NCI-H146 treated with DMSO at 0.1 percent for 48 hours (cell line): Measurements from ENCODE around the gene SORBS2.
"Not testable (repeated sequence)": the region's sequence is repeated elsewhere in the genome, so short reads cannot be mapped to it uniquely, and the experiment has no call there.

Source experiments
- DNase-seq: peaks from one replicate; lab custom pipeline; 2025; ENCODE audit not compliant: unreplicated experiment; lab: John Stamatoyannopoulos, UW

SORBS2 gene

GRCh38 chr4:185716577-185717376 is 95.2 kb downstream of the SORBS2 start:
- no peak for DNase-seq

DNA sequence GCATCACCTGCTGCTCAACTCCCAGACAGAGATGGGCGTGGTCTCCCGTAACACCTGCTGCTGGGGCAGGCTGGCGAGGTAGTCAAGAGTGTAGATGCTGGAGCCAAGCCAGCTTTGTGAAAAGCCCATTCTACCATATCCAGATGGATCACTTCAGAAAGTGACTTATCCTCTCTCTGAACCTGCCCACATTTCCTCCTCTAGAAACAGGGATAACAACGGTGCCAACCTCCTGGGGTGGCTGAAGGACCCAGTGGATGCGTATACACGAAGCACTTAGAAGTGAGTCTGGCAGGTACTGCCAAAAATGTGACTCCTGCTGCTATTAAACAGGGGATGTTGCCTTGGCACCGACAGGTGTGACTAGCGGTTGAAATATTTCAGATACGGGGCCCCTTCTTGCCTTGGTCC is 95.8 kb downstream of the SORBS2 start:
- DNase-seq: no peak

- not testable (repeated sequence) for DNase-seq
Observed at GRCh38 chr4:185714524-185714923, 97.5 kb downstream of the SORBS2 start.

DNA sequence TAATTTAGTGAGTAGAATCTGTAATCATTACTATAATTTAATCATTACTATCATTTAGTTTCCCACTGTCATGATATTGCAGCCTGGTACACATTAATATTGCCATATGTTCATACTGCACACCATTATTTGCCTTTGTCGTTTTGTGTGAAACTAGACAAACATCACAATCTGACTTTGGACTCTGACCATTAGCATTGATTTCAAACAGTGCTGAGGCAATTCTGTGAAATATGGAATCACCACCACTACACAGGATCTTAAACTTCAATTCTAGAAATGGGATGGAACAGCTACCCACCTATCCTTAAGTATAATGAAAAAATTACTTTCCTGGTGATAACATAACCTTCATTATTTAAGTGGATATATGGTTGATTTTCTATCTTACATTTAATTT is 98.3 kb downstream of the SORBS2 start:
- no peak for DNase-seq

DNA sequence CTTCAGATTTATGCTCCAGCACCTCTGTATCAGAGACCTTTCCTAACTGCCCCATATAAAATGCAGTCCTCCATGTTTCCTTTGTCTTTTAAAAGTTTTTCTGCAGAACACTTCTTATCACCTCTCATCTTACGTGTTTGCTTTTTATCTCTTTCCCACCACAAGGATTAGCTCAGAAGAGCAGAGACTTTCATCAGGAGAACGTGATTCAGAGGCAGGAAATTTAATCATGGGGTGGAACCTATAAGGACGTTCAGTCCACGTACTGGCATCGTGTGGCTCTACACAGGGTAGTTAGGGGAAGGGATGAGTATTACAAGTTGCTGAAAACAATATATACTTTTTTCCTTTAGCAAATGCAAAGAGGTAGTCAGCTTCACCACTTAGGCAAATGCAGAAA is 98.7 kb downstream of the SORBS2 start:
- DNase-seq: no peak

- no peak for DNase-seq
Observed at GRCh38 chr4:185712350-185713024, 99.5 kb downstream of the SORBS2 start.

GRCh38 chr4:185711726-185712125 is 100.3 kb downstream of the SORBS2 start:
- DNase-seq: no peak

DNA sequence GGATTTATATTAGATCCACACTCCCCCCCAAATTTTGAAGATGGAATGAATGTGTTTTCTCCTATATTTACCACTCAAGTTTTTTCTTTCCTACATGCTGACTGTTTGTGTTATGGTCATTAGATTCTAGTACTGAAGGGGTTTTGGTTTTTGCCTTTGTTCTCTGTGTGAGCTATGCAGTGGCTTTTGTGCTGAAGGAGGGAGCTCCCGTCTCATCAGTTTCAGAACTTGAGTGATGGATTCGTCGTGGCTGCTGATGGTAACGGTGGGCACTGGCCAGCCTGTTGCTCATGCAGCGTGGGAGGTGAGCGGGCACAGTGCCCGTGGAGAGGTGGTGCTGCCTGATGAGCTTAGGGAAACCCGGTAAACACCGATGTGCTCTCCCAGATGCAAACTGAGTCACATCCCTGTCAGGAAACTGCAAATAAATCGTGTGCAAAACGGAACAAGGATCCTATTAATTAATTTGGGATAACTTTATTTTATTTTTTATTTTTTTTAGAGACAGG is 101.5 kb downstream of the SORBS2 start:
- DNase-seq: no peak

DNA sequence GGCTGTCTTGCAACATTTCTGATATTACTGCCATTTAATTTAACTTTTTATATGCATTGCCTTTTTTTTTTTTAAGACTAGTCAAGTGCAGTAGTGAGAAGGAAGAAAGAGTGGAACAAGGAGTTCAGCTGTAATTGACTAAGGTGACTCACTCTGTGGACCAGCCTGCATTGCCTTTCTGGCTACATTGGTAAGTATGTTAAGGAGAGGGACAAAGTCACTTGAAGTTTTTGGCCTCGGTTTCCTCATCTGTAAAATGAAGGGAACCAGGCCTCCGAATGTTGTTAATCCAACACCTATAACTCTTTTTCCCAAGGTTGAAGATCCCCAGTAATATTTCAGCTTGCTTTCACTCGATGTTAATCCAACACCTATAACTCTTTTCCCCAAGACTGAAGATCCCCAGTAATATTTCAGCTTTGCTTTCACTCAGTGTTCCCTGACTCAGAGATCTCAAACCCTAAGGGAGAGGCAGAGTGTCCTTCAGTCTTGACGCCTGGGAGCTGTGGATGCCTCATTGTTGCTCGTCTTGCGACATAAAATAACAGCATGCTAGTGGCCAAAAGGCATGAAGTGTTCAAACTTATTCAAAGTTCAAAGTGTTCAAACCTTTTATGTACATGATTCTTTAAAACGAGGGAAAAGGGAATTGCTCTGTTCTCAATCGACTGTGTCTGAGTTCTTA is 102.0 kb downstream of the SORBS2 start:
- no peak for DNase-seq

GRCh38 chr4:185708348-185708747 is 103.6 kb downstream of the SORBS2 start:
- no peak for DNase-seq

GRCh38 chr4:185707622-185708021 is 104.4 kb downstream of the SORBS2 start:
- DNase-seq: not testable (repeated sequence)

- DNase-seq: no peak
Observed at GRCh38 chr4:185702147-185702663, 109.8 kb downstream of the SORBS2 start.

GRCh38 chr4:185700630-185701029 is 111.4 kb downstream of the SORBS2 start:
- DNase-seq: no peak

GRCh38 chr4:185700048-185700447 is 111.9 kb downstream of the SORBS2 start:
- no peak for DNase-seq

DNA sequence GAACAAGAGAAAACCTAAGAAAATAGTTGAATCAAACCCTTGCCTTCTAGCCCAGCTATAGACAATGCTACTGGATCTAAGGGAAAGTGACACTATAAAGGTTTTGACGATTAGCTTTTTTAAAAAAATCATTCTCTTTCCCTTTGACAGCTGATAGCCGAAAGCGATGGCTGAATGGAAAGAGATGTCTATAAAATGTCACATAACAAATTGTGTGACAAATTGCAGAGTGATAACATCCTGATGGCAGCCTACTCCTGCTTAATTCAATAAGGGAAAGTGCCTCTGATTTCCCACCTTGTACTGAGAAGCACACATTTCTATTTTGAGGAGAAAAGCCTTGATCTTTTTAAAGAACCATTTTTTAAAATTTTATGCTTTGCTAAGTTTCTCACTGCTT is 114.5 kb downstream of the SORBS2 start:
- DNase-seq: no peak

GRCh38 chr4:185695743-185696142 is 116.3 kb downstream of the SORBS2 start:
- no peak for DNase-seq

GRCh38 chr4:185693548-185694215 is 118.3 kb downstream of the SORBS2 start:
- DNase-seq: no peak

GRCh38 chr4:185689407-185689806 is 122.6 kb downstream of the SORBS2 start:
- DNase-seq: no peak

DNA sequence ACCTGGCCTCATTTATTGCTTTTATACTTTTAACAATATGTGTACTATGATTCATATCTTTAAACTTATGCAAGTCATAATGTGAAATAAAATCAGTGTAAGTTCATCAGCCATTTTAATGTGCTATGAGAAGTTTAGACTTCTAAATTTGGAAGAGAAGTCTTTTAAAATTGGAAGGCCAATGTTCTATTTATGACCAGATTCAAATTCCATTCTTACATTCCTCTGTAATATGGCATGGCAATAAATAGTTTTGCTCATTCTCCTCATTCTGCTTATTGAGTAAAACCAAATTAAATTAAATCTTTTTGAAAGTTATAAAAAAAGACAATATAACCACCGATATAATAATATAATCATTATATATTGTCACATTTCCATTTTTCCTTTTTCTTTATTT is 126.2 kb downstream of the SORBS2 start:
- no peak for DNase-seq

DNA sequence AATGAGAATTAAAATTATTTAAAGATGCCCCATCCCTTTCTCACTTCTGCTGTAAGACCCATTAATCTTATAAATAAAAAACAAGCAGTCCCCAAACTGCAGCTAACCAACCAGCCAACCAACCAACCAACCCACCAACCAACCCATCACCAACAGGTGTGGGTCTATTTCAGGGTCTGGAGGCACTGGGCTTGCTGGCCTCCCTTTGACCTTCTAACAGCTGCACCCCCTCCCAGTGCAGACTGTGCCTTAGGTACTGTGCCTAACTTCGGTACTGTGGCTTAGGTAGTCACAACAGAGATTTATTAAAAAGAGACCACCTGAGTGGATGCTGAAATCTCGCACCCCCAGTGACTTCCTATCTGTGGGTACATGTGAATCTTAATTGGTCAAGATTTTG is 128.1 kb downstream of the SORBS2 start:
- DNase-seq: no peak

- DNase-seq: no peak
Observed at GRCh38 chr4:185683222-185683621, 128.8 kb downstream of the SORBS2 start.
